HG02840 (cell line): ENCODE measurements around the gene HEPHL1.
A peak's percentile ranks its signal among the peaks of the same experiment; 100 is the strongest.
"Not testable (repeated sequence)": the region's sequence is repeated elsewhere in the genome, so short reads cannot be mapped to it uniquely, and the experiment has no call there.

Experiments used
- ATAC-seq: cut with Tn5 transposase; IDR thresholded peaks from one replicate; pipeline ENCODE4 v1.9.1; 2021; ENCODE audit warnings: mild to moderate bottlenecking, moderate library complexity, moderate number of reproducible peaks; ENCODE audit not compliant: unreplicated experiment, low FRiP score

Gene HEPHL1

DNA sequence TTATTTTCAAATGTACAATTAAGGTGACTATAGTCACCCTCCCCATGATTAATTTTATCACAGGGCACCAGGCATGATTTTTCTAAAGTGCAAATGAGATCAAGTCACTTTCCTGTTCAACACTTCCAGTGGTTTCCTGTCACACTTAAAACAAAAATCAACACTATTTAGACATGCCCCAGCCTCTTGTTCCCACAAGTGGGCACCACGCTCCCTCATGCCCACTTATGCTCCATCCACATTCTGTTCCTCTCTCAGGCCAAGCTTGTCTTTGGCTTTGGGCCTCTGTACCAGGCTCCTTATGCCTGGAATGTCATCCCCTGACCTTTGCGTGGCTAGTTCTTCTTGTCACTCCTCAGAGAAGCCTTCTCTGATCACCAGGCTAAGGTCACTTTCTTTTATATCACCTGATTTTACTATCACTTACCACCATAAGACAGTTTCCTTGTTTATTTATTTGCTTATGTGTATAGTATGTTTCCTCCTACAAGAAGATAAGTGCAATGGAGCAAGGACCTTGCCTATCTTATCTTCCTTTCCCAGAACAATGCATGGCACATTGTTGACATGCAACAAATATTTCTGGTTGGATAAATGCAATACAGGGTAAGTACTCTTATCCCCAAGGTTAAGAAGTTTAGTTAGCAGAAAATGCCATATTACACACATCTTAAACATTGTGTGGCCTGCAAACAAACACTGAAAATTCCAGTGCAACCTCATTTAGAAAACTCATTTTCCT lies 56.6 kb downstream of the HEPHL1 start:
- ATAC-seq, result no peak

DNA sequence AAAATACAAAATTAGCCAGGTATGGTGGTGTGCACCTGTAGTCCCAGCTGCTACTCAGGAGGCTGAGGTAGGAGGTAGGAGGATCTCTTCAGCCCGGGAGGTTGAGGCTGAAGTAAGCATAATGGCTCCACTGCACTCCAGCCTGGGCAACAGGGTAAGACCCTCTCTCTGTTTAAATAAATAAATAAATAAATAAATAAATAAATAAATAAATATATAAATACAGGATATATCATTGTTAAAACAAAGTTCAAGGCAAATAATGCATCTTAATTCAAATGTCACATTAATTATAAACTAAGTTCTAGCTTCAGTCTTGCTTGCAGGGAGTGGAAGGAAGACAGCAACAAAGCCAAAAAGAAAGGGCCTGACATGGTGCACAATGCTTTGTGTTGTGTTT lies 63.0 kb downstream of the HEPHL1 start:
- ATAC-seq, result no peak

DNA sequence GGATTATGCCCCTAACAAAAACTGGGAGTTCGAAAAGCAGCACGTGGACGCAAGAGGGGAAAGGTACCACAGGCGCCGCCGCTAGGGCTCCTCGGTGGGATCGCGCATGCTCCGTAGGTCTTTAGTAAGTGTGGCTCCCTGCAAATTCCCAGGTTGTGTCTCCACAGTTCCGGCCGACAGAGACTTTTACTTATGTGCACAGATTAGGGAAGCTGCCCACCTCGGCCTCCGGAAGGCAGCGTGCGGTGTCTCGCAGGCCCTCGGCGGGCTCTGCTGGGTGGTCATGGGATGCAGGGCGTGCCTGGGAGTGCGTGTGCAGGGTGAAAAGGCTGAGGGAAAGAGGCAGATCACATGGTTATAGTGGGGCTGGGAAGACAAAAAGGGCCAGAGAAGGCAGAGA lies 67.8 kb downstream of the HEPHL1 start:
- ATAC-seq, result no peak

DNA sequence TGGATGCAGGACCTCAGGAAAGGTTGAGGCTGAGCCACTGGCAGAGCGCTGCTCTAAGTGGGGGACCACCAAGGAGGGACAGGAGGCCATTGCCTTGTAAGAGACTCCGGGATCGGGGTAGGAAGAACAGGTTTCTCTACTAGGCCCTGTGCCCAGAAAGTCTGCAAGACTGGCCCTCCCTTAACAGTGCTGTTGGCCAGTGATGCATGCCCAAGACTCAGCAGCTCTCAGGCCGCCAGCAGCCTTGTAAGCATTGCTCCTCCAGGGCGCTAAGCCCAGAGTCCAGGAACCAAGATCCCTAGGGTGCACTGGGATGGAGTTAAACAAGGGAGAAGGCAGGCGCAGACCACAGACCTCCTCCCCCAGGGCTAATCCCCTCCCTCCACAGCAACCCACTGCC lies 68.2 kb downstream of the HEPHL1 start:
- no peak for ATAC-seq

DNA sequence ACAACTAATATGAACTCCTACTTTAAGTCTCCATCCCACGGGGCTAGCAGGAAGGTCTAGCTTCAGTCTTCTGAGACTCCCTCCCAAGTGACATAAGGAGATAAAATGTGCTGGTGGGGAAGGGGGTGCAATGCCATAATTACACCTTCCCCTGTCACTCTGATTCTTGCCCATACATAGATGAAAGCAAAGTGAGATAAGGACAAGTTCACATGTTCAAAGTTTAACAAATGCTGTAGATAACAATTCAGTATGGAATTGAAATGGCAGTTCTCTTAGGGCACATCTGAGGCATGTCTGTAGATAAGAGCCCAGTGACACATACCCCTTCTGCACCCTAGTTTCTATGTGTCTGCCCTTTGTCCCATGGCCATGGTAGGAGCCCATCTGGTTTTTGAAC lies 69.2 kb downstream of the HEPHL1 start:
- no peak for ATAC-seq

DNA sequence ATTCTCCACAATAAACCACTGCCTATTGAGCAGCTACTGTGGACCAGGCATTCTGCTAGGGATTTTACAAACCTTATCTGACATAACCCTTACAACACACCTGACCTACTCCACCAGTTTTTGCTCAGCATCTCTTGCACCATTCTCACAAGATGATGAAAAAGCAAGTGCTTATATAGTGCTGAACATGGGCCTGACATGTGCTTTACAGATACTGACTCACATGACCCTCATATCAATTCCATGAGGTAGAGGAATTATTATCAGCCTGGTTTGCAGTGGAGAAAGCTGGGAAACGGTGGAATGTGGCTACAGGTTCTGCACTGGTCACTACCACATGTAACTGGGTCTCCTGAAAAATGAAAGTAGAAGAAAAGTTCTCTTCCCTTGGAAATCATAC lies 69.9 kb downstream of the HEPHL1 start:
- ATAC-seq, result no peak

DNA sequence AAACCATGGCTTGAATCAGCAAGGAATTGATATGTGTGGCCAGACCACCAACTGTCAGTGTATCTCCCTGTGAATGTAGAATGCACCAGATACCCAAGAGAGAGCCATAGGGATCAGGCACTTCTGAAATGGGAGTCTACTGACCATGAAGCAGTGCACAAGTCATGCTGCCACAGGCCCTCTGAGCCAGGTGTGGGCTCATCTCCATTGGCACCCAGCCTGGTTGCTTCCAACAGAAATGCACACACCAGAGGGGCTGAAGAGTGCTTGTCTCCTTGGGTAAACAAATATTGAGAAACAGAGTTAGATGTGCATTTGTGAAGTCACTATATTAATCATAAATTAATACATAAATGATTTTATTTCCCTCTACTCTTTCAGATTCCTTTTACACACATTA lies 79.1 kb downstream of the HEPHL1 start:
- no peak for ATAC-seq

DNA sequence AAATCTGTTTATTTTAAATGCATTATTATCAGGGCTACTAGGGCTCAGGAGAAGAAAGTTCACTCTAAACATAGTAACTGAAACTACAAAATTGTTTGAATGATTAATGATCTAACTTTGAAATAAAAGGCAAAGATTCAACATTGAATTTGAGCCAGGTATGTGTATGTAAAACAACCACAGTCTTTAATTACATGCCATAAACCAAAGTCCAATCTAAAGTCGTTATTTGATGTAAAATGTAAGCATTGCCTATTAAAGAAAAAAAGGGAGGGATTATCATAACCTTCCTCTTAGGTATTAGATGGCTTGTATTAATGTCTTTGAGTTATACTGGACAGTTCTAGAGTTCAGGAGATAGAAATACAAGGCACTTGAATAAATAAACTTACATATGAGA lies 82.3 kb downstream of the HEPHL1 start:
- no peak for ATAC-seq

DNA sequence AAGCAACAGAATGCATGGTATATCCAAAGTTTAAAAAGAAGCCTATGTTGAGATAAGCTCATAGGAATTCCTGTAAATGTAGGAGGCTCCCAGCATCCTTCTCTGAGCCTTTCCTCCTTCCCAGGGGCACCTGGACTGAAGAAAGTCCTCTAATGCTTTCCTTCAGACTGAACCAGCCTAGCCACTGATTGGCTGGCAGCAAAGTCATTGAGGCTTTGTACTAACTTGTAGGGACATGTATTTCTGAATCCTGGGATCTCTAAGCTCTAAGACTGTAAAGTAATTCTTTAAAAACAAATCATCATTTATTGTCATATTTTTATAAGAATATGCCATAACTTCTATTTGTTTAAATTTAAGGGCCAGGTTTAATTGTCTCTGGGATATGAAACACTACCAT lies 83.6 kb downstream of the HEPHL1 start:
- ATAC-seq, result no peak

DNA sequence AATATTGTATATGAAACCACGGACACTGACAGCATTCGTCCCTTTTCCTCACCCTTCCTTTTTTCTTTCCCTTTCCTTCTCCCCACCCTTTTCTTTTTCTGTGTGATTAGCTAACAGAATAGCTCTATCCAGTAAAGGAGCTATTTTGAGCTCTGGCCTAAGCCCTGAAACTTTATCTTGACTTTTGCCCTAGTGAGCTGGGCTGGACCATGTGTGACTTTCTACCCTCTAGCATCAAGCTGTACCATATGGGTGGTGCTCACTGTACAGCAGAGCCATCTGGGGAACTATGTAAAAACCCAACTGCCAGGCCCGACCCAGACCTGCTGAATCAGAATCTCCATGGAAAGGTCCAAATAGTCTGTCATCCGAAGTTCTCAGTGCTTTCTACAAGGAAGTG lies 85.6 kb downstream of the HEPHL1 start:
- ATAC-seq, result no peak

DNA sequence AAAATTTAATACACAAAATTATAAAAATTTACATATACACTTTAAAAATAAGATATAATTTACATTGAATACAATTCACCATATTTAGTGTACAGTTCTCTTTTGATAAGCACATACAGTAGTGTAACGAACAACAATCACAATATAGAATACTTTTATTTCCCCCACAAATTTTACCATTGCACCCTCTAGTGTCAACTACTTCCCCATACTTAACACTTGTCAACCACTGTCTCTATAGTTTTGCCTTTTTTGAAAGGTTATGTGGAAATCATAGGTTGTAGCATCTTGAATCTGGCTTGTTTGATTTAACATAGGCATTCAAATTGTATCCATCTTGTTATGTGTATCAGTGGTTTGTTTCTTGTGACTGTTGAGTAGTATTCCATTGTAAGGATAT lies 86.2 kb downstream of the HEPHL1 start:
- ATAC-seq, result no peak

DNA sequence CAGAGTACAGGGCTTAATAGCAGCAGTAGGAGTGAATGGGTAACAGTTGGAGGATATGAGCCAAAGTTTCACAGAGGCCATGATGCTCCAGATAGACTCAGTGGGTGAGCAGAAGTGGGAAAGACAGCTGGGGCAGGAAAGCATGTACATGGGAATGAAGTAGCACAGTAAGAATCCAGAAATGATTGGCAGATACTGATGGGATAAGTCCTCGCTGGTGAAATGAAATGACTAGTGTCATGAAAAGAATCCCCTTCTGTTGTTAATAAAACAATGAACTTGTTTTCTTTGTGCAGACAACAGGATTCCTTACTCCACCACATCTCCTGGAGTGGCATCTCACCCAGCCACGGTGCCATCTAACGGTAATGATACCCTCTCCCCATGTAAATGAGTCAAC lies 90.1 kb downstream of the HEPHL1 start:
- ATAC-seq, result no peak

DNA sequence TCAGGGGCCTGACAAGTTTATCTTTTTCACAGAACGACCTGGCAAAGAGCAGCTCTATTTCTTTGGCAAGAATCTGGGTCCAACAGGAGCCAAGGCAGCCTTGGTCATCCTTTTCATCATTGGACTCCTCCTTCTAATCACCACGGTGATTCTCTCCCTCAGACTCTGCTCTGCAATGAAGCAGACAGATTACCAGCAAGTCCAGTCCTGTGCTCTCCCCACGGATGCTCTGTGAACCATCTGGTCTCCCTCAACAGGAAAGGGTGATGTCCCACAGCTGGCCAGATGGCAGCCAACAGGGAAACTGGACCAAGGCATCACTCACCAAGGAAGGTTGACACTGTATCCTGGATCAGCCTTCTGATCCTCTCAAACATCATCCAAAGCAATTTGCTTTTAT lies 90.5 kb downstream of the HEPHL1 start:
- no peak for ATAC-seq

DNA sequence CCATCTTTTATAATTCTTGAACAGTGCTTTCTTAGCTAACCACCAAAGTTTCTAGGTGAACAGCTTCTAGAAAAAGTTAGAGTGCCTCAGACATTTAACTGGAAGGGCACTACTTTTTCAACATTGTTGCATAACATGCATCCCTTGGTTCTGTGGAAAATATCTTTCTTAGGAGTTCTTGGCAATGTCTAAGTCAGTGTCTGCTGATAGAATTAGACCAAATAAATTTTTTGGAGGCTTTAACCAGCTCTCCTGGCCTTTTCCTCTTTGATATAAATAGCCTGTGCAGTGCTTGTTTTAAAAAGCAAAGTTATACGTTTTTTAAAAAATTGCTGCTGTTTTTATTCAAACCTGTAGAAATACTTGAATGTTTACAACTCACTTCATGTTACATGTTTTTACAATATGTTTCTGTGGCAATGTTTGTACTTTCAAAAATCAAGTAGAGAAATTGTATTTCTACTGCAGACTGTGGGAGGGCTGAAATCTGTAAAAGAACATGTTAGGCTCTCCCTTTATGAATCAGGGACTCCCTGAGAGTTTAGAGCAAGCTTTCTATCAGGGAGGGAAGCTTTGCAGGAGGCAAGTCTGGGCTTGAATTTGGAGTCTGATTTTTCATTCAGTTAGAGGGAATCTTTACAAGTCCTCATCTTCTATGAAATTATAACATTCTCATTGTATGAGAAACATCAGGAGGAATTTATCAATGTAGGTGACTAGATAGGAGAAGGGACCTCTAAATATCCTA lies 91.2 kb downstream of the HEPHL1 start:
- no peak for ATAC-seq

DNA sequence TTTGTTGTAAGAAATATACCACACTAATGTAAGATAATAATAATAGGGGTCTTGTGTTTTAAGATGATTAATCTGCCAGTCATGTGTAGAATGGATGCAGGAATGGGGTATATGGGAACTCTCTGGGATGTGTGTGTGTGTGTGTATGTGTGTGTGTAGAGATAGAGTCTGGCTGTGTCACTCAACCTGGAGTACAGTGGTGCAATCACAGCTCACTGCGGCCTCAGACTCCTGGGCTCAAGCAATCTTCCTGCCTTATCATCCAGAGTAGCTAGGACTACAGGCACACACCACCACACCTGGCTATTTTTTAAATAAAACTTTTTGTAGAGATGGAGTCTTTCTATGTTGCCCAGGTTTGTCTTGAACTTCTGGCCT lies 96.0 kb downstream of the HEPHL1 start:
- ATAC-seq, result no peak

DNA sequence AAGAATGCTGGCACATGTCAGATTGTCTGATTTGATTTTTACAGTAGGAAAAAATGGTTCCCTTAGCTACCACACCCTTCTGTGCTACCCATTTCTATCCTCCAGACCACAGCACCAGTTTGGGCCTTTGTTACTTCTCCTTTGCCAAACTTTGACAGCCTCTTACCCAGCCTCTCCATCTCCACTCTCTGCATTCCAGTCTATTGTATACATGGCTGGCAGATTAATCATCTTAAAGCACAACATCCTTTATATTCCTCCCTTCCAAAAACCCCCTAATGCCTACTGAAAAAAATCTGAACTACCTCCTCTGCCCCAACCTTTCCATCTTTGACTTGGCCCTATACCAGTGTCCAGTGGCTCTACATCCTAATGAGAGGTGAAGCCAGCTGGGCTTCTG lies 96.7 kb downstream of the HEPHL1 start:
- ATAC-seq, result no peak

DNA sequence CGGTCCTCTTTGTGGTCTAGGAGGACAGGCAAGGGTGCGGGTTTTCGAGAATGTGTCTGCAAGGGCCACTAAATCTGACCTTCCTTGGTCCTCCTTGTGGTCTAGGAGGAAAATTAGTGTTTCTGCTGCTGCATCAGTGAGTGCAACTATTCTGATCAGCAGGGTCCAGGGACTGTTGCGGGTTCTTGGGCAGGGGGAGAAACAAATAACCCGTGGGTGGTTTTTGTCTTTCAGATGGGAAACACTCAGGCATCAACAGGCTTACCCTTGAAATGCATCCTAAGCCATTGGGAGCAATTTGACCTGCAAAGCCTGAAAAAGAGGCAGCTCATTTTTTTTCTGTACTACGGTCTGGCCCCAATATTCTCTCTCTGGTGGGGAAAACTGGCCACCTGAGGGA lies 98.5 kb downstream of the HEPHL1 start:
- ATAC-seq, result not testable (repeated sequence)

DNA sequence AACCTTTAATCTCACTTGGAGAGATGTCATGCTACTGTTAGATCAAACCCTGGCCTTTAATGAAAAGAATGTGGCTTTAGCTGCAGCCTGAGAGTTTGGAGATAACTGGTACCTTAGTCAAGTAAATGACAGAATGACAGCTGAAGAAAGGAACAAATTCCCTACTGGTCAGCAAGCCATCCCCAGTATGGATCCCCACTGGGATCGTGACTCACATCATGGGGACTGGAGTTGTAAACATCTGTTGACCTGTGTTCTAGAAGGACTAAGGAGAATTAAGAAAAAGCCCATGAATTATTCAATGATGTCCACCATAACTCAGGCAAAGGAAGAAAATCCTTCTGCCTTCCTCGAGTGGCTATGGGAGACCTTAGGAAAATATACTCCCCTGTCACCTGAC lies 99.4 kb downstream of the HEPHL1 start:
- not testable (repeated sequence) for ATAC-seq

DNA sequence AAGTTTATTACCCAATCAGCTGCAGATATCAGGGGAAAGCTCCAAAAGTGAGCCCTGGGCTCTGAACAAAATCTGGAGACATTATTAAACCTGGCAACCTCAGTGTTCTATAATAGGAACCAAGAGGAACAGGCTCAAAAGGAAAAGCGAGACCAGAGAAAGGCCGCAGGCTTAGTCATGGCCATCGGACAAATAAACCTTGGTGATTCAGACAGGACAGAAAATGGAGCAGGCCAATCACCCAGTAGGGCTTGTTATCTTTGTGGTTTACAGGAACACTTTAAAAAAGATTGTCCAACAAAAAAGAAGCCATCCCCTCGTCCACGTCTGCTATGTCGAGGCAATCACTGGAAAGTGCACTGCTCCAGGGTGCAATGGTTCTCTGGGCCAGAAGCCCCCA lies 99.8 kb downstream of the HEPHL1 start:
- ATAC-seq, result no peak

DNA sequence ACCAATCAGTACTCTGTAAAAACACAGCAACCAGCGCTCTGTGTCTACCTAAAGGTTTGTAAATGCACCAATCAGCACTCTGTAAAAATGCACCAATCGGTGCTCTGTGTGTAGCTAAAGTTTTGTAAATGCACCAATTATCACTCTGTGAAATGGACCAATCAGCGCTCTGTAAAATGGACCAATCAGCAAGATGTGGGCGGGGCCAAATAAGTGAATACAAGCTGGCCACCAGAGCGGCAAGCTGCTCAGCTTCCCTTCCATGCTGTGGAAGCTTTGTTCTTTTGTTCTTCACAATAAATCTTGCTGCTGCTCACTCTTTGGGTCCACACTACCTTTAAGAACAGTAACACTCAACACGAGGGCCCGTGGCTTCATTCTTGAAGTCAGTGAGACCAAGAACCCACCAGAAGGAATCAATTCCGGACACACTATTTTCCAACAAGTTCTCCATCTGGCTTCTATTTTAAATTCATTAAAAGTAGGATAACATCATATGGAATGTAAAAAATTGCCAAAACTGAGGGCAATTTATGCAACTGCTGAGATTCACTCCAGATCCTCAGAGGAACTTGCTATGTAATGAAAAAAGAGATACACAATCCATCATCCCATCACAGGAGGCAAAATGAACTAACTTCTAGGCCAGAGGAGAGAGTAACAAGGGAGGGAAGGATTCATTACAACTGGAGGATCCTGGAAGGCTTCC lies 104.4 kb downstream of the HEPHL1 start:
- ATAC-seq, result no peak

DNA sequence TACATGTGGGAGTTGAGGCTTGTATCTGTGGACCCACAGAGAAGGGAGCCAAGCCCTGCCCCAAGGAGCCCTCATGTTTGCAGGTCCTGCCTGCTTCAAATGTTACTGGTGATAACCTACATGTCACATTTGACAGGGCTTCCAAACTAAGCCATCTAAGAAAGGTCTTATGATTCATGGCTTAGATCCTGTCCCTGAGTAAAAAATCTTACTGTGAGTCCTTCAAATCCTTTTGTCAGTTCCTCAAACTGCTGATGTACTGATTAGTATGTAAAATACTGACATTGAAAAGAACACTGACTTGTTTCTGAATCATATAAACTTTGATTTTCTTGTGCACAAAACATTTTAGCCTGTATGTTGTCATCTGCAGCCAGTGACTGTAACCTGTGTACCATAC lies 106.5 kb downstream of the HEPHL1 start:
- ATAC-seq, result no peak

DNA sequence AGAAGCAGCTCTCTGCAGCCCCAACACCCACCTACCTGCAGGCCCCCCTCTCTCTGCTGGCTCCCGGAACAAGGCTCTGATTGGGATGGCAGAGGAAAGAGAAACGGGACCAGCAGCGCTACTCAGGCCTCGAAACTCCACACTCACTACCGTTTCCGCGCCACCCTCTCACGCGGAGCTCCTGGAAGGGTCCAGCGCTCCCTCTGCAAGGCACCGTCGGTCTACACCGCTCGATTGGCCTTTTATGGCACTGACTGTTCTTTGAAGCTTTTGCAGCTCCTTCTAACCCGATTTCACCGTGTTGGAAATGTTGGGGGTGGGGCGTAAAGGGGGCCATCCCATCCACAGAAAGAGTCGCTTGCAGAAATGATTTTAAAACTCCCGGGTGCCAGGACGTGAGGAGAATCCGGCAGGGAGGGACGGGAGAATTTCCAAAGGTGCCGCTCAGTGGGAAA lies 107.2 kb downstream of the HEPHL1 start:
- peak; percentile 15 for ATAC-seq
